K562 (cell line): ENCODE data around the gene NCBP2. TPM values are rescaled to one million over a fixed set of nuclear protein-coding genes. Genes with fewer than 3 reads are reported as not detected.

Experiments
- ATF2 ChIP-seq: sonication (generic); formaldehyde crosslinking; IDR thresholded peaks from 2 replicates; pipeline ENCODE4 v1.8.1; 2022; ENCODE audit warnings: missing genetic modification reagents
- CHD7 ChIP-seq: fragments of 200-600 bp; sonication (generic); IDR thresholded peaks from one replicate; pipeline ENCODE4 v1.6.1; 2012; ENCODE audit warnings: mild to moderate bottlenecking, low read depth, low read length, inconsistent platforms
- CREM ChIP-seq: IDR thresholded peaks from 2 replicates; pipeline ENCODE4 v1.6.1; 2014; ENCODE audit warnings: antibody characterized with exemption, low read depth
- DMBX1 ChIP-seq: fragments of 250-450 bp; sonication (Bioruptor Pico); IDR thresholded peaks from 2 replicates; pipeline ENCODE4 v1.8.0; 2022; ENCODE audit warnings: inconsistent platforms, mild to moderate bottlenecking, moderate library complexity, borderline replicate concordance
- ERF ChIP-seq: fragments of 450-650 bp; formaldehyde crosslinking; IDR thresholded peaks from 2 replicates; pipeline ENCODE4 v1.4.0; 2020; ENCODE audit warnings: mild to moderate bottlenecking, mixed read lengths
- ETV6 ChIP-seq, 3 experiments: fragments of 150-350 bp in 1 of 3; sonication (generic) in 1 of 3; formaldehyde crosslinking in 1 of 3; IDR thresholded peaks; 2 replicates each; pipeline versions ENCODE4 v1.6.1 to v1.8.0; 2014 to 2022; ENCODE audit warnings: borderline replicate concordance in 2 of 3, low read depth in 2 of 3, antibody characterized with exemption in 1 of 3, low read length in 1 of 3, mild to moderate bottlenecking in 1 of 3, missing genetic modification reagents in 1 of 3
- HMGN3 ChIP-seq: IDR thresholded peaks from 2 replicates; pipeline ENCODE4 v1.6.1; 2011; ENCODE audit warnings: borderline replicate concordance, low read depth, mild to moderate bottlenecking, mixed read lengths, low read length; ENCODE audit not compliant: insufficient read length; ENCODE audit errors: extremely low read depth
- IRF1 ChIP-seq: sonication (generic); formaldehyde crosslinking; IDR thresholded peaks from 2 replicates; pipeline ENCODE4 v1.8.0; 2022; ENCODE audit warnings: missing genetic modification reagents, mild to moderate bottlenecking, borderline replicate concordance
- LARP7 ChIP-seq: fragments of 450-650 bp; IDR thresholded peaks from 2 replicates; pipeline ENCODE4 v1.6.1; 2016
- PHF20 ChIP-seq: fragments of 450-650 bp; IDR thresholded peaks from 2 replicates; pipeline ENCODE4 v1.6.1; 2018; ENCODE audit not compliant: partially characterized antibody
- PTBP1 ChIP-seq: fragments of 200-400 bp; formaldehyde crosslinking; IDR thresholded peaks from 2 replicates; pipeline ENCODE4 v1.6.1; 2017; ENCODE audit warnings: low read depth, low read length
- ZNF316 ChIP-seq: fragments of 450-650 bp; IDR thresholded peaks from 2 replicates; pipeline ENCODE4 v1.6.1; 2016
- polyA plus RNA-seq, 8 experiments: library from polyadenylated mRNA; depleted of rRNA in 4 of 8; stranded (reverse) in 5 of 8; unstranded in 3 of 8; fragments of >200 nt; fragmentation: Nextera tagmentation in 2 of 8; fragmentation: Illumina TruSeq in 1 of 8; extraction: Ambion mirVana in 2 of 8; extraction: Trizol in 1 of 8; gene quantifications; 2 replicates each; pipeline versions ENCODE4 v1.2.1 to v1.2.3, GENCODE V29; 2011 to 2014; ENCODE audit warnings: inconsistent platforms in 1 of 8, missing spikeins in 1 of 8
- total RNA-seq, 7 experiments: library from RNA; depleted of rRNA in 6 of 7; stranded (reverse); fragments of >200 nt in 6 of 7; fragmentation: Illumina TruSeq in 2 of 7; extraction: Trizol in 2 of 7; gene quantifications; 2 replicates each; pipeline versions ENCODE4 v1.2.1 to v1.2.3, GENCODE V29; 2011 to 2021; ENCODE audit warnings: low replicate concordance in 1 of 7

Gene NCBP2
- total and polyA plus RNA-seq, 9 of the 15 experiments (the other 6 are each of a cell fraction or from before 2014, with no cell fraction given) = 56.4 to 102 (median 82.3) TPM

DNA sequence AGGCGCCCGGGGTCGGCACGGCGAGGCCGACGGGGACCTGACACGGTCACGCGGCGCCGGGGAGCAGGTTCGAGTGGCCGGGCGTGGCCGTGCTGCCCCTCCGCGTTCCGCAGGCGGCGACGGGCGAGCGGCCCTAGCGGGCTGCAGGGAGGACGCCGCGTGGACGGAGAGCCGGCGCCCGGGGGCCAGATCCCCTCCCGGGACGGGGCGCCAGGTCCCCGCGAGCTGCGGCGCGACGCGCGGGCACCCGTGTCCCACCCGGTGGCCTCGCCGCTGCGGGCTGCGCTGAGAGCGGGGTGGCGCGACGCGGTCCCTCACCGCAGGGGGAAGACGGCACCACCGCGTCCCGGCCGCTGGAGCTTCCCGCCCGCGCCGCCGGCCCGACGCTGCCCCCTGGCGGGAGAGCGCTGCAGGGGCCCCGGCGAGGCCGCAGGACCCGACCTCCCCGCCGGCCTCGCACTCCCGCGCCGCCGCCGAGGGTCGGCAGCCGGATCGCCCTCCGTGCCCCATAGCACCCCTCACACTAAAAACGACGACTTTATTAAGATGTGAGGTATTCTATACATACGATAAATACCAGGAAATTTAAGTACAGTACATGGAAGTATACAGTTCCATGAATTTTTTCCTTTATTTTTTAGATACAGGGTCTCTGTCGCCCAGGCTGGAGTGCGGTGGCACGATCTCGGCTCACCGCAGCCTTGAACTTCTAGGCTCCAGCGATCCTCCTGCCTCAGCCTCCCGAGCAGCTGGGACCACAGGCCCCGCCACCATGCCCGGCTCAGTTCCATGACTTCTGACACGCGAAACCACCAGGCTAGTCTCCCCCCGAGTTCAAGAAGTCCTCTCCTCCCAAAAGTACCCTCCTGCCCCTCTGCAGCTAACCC is 27.6 kb upstream of the NCBP2 start (continued):
- TF ChIP-seq ETV6 (IDR thresholded peaks at IDR 0.05; ENCODE audit: borderline replicate concordance in 1 of 2, low read depth in 2 of 2, low read length in 1 of 2) (no peak), ETV6 (CRISPR knock-in tag; IDR thresholded peaks at IDR 0.05; ENCODE audit: borderline replicate concordance) (peak; percentile 81; the same call in 1 of the 2 replicates), ERF (CRISPR knock-in tag) (peak; percentile 32; the same call in 1 of the 2 replicates), DMBX1 (CRISPR knock-in tag) (peak; percentile 22; the same call in 1 of the 2 replicates), CREM (0 out of 2 replicates have a peak, but pooled peaks have one; percentile 44), ATF2 (no peak; the same call in 1 of the 2 replicates), CHD7 (no peak), LARP7 (no peak), ZNF316 (no peak), PHF20 (no peak), IRF1 (CRISPR knock-in tag) (no peak), PTBP1 (no peak), HMGN3 (peak; percentile 51)
